Measurements from ENCODE around the gene PTPRM.

DNA sequence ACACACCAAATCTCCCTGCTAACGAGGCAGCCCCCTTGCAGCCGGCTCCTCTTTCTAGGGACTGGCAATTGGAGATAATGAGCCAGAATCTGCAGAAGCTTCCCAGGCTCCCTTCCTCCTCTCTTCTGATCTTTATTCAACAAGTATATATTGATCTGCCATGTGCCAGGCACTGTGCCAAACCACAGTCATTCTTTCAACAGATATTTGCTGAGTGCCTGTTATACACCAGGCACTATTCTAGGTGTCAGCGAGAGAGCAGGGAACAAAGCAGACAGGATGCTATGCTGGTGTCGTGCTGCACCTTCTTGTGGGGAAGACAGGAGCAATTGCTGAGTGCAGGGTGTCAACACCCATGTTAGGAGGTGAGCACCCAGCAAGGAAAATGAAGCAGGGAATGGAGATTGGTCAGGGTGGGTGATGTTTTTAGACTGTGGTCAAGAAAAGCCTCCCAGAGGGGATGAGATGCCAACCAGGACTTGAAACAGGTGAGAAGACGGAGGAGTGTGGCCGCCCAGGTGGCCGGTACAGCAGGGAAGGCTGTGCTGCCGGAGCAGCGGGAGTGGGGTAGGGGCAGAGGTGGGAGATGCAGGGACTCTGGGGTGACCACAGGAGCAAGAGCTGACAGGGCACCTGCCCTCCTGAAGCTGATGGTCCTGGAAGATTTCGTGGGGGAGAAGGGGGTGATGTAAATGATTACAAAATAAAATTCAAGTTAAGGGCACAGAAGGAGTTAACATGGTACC lies 734.5 kb downstream of the PTPRM start:
- no peak for TF ChIP-seq CTCF (IDR thresholded peaks at IDR 0.05; ENCODE audit: low read depth, low read length, poor library complexity, severe bottlenecking)
- no peak for TF ChIP-seq EZH2phosphoT487 (IDR thresholded peaks at IDR 0.05; ENCODE audit: borderline replicate concordance, low read length)
